Stimulated activated CD8-positive, alpha-beta memory T cell treated with anti-CD3 and anti-CD28 coated beads, Interleukin-7, amount 100 ng/mL, for 4 hours (primary cell): ENCODE results near the gene LRRC75B.
"Not testable (repeated sequence)": the region's sequence is repeated elsewhere in the genome, so short reads cannot be mapped to it uniquely, and the experiment has no call there.

Source experiments
- DNase-seq, 2 donors: peaks; one replicate each; pipeline ENCODE4 v3.0.0-alpha.2; 2020; ENCODE audit warnings: low read depth in 2 of 2

LRRC75B gene

DNA sequence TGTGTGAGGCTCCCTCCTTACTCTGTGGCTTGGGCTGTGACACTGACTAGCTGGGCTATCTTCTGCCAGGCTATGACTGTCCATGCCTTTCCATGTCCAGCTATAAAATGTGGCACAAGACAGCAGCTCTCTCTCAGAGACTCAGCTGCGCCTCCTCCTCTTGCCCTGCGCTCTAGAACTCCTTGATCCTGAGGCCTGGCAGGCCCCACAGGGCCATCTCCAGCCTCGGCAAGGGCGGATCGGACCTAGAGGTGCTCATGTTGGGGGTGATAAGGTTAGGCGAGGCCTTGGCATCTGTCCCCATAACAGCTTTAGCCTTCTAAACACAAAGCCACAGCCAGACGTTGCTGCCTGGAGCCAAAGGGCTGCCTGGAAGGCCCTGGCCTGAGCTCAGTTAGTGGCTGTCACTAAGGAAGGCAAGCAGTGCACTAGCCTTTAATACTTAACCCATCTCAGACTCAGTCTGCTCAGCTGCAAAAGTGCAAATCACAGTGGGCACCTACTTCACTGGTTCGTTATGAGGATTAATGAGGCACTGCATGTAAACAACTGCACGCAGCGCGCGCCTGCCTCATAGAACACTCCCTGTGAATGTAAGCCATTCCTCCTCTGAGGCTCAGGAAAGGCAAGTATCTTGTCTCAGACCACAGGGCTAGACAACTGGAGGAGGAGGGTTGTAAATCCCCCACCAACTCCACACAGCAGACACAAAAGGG lies 39.1 kb downstream of the LRRC75B start:
- DNase-seq = no peak

DNA sequence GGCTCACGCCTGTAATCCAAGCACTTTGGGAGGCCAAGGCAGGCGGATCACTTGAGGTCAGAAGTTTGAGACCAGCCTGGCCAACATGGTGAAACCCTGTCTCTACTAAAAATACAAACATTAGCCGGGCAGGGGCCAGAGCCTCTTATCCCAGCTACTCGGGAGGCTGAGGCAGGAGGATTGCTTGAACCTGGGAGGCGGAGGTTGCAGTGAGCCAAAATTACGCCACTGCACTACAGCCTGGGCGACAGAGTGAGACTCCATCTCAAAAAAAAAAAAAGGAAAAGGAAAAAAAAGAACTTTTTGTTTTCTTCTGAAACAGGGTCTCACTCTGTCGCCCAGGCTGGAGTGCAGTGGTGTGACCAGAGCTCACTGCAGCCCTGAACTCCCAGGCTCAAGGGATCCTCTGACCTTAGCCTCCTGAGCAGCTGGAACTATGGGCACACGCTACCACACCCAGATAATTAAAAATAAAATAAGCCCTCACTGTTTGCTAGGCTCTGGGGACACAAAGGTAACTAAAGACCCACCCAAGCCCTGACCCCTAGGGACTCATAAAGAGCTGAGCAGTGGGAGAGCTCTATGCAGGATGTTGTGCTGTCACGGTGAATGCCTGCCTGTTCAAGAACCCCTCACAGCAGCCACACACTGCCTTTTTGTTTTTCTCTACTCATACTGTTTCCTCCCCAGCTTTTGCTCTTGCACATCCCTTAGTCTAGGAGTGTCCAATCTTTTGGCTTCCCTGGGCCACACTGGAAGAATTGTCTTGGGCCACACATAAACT lies 40.2 kb downstream of the LRRC75B start:
- not testable (repeated sequence) for DNase-seq

DNA sequence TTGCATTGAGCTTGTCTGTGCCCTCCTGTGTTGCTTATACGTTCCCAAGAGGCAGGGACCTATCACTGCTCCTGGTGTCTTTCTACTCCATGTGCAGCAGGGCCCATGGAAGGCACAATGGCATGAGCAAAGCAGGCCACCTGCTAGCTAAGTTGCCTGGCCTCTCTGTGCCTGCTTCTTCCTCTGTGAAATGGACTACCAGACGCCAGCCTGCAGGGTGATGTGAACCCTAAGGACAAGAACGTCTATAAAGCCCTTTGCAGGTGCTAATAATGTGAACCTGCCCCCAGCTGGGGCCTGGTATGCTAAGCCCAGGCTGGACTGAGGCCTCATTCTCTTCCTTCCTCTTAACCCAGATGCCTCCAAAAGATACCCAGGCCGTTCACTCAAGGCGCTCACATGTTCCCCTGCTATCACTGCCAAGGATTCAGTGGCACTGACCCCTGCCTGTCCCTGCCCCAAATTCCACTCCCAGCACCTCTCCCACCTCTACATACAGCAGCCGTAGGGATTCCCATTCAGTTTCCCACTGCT lies 41.9 kb downstream of the LRRC75B start:
- DNase-seq = no peak

DNA sequence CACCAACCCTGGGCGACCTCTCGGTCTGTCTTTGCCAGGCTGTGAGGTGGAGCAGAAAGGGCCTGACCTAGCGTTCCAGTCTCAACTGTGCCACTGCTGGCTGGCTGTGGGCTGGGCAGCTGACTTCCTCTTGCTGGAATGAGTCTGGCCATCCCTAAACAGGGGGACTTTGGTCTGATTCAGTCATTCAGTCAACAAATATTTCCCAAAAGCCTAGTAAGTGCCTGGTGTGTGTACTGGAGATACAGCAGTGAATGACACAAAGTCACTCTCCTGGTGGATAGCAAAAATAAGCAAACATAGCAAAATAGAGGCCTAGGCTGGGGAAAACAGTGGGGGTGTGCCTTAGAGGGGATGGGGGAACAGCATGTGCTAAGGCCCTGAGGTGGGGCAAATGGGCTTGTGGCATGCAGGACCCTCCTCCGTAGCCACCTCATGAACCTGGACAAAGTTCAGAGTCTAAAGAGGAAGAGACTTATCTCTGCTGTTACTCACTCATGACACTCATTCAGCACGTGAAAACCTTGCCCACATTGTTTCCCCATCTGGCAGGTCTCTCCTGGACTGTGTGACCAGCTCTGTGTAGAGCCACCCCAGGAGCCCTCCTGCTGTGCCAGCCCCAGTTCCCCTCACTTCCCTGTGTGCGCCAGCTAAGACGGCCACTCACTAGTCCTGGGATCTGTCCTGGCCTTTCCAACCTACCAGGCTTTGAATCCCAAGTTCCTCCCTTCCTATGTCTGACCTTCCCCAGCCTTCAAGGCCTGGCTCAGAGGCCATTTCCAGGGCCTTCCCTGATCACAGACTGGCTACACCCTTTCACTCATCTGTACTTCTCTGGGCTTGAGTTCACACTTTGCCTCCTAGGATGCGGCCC lies 42.6 kb downstream of the LRRC75B start:
- no peak for DNase-seq

DNA sequence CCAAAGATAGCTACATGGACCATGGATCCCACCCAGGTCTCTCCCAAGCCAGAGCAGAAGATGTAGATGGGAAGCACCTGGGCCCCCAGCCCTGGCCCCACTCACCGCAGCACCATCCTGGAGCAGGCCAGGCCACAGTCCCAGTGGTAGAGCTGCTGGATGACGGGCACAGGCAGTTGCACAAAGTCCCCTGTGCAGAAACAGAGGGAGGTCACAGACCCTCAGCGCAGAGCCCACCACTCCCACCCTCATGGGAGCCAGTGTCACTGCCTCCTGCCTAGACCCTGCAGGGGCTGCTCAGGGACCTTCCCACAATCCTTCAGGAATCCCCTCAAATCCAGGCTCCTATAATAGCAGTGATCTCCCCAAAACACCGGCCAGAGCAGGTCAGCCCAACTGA lies 44.1 kb downstream of the LRRC75B start:
- no peak for DNase-seq

DNA sequence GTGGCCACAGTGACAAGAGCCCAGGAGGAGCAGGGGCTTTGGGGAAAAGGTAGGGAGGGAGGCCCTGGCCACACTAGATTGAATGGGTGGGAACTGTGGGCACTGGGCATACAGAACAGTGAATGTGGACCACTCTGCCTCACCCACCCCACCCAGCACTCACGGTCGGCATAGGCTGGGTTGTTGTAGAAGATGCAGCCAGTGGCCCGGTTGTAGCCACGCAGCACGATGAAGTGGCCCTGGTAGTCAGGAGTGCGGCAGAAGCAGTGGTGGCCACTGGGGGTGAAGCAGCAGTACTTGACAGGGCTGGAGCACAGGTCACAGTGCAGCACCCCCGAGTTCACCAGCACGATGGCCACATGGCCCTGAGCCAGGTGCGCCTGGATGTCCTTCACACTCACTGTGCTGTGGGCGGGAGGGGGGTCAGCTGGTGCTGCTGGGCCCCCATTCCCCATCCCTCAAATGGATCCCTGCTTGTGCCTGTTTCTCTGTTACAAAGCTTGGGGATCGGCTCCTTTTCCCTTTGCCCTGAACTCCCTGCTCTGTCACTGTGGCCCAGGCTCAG lies 49.1 kb downstream of the LRRC75B start:
- DNase-seq = no peak

DNA sequence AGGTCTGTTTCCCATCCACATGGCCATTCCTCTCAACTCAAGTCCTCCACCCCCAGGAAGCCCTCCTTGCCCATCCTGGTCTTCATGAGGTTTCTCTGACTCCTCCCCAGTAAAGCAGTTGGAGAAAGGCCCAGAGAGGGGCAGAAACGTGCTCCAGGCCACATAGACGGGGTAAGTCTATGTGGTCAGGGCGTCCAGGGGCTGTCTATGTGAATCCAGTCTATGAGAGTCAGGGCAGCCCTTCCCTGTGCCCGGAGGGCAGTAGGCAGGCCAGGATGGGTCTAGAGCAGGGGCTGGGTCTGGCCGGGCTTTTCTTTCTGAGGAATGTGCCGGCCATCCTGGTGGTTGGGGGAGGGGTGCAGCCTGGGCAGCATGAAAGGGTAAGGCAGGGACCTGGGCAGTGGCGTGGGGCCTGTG lies 49.7 kb downstream of the LRRC75B start:
- no peak for DNase-seq

DNA sequence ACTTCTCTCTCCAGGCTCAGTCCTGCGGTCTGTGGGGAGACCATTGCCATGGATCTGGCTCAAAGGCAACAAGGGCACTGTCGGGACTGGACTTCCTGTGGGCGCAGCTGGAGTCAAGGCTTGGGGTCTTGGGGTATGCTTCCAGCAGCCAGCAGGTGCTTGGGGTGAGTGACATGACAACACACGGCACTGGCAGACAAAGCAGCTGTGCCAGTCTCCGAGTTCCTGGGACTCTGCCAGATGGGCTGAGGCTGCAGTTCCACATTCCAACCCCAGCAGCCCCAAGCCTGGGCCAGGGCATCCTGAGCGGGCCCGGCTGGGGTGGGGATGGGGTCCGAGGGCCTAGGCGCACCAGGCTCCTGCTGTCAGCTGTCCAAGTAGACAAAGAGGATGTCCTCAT lies 50.2 kb downstream of the LRRC75B start:
- no peak for DNase-seq

DNA sequence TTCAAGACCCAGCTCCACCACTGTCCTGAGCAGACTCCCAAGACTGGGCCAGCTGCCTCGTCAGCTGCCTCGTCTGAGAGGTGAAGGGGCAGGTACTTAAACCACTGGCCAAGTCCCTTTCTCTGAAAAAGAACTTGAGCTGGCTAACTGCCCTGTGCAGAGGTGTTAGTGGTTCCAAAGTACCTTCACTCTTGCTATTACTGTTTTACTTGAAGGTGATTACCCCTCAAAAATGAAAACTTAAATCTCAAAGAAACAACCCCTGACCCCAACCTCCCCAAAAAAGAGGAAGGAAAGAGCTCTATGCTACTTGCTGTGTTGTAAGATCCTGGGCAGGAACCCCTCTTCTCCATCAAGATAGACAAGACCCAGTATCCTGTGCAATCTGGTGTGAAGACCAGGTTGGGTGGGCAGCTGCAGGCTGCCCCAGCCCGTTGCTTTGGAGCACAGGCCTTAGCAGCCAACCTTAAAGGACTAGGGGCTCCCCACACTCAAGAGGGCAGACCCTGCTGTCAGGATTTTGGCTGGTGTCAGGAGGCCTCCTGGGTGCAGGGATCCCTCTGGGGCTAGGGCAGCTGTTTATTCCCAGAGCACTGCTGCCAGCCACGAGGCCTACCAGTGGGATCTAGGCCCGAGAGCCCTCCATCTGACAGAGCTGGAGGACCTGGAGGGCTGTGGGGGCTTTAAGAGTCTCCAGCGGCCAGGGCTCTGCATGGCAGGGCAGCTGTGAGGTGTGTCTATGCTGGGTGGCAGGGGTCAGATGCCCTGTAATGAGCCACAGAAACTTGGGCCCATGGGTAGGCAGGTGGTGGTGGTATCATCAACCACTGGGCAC lies 51.0 kb downstream of the LRRC75B start:
- DNase-seq = no peak

DNA sequence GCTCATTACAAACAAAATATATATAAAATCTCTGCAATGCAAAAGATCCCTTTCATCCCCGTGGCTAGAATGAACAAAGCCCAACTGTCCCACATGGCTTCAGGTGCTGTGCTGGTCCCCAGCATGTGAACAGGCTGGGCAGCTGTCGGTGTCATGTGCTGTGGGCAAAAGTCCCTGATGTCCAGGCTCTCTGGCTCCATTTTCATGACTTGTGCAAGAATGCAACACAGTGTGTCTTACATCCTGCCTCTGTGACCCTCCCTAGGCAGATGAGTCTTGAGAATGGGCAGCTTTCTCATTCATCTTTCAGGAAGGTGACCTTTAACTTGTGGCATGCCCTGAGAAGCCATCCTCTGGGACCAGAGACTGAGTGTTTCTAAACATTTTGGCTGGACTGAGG lies 52.4 kb downstream of the LRRC75B start:
- no peak for DNase-seq

DNA sequence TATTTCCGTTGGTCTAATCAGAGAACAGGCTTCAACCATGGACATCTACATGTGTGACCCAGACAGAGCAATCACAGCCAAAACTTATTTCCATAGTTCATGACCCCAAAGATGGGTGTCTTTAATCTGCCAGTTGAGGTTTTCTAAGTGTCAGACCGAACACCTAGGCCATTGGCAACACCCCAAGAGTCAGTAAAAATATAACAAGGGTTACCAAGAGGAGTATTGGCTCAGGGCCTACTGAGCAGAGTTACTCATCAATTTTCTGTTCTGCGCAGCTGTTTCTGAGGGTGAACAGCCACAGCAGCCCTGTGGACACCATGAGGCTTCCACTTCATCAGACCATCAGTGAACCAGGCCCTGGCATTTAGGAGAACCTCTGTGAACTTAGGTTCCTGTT lies 56.8 kb downstream of the LRRC75B start:
- no peak for DNase-seq
